GM13977 (cell line): ENCODE measurements around the gene CFAP61.
"Not testable (repeated sequence)": the region's sequence is repeated elsewhere in the genome, so short reads cannot be mapped to it uniquely, and the experiment has no call there.

Experiments
- DNase-seq: peaks from one replicate; pipeline ENCODE4 v3.0.0; 2012; ENCODE audit warnings: low spot score
- in situ Hi-C: fragments of 300-500 bp; cut with MboI; formaldehyde crosslinking; loops from one replicate; pipeline ENCODE4 v1.12.0; 2022; ENCODE audit warnings: low sequenced_read_pairs, low pct_unique_long_range_greater_than_20kb, mixed read lengths, inconsistent platforms; ENCODE audit not compliant: unreplicated experiment
- TF ChIP-seq, protein P1 (sequence below): IDR thresholded peaks from 2 replicates; pipeline ENCODE4 v1.5.1; 2012; ENCODE audit warnings: mild to moderate bottlenecking, control low read depth; ENCODE audit not compliant: insufficient read depth; ENCODE audit errors: extremely low read depth, missing control alignments

CFAP61 gene

DNA sequence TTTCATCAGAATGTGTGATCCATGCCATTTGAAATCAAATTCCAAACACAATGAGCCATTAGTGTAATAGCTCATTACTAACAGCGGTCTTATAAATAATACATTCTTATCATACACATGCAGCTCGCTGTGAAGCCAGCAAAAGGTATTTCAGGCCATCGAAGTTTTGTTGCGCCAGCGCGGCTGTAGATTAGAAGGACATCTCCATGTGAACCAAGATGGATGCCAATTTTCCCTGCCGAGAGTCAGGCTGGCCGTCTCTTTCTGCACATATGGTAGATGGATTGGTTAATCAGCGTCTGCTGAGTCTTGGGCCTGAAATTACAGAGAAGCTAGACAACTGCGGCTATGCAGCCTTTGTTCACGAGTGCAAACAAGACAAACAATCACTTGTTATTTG, 44.1 kb downstream of the CFAP61 start:
- DNase-seq = no peak
- TF ChIP-seq, protein P1, sequence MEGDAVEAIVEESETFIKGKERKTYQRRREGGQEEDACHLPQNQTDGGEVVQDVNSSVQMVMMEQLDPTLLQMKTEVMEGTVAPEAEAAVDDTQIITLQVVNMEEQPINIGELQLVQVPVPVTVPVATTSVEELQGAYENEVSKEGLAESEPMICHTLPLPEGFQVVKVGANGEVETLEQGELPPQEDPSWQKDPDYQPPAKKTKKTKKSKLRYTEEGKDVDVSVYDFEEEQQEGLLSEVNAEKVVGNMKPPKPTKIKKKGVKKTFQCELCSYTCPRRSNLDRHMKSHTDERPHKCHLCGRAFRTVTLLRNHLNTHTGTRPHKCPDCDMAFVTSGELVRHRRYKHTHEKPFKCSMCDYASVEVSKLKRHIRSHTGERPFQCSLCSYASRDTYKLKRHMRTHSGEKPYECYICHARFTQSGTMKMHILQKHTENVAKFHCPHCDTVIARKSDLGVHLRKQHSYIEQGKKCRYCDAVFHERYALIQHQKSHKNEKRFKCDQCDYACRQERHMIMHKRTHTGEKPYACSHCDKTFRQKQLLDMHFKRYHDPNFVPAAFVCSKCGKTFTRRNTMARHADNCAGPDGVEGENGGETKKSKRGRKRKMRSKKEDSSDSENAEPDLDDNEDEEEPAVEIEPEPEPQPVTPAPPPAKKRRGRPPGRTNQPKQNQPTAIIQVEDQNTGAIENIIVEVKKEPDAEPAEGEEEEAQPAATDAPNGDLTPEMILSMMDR = no peak
- in situ Hi-C loops = loop anchor here (25.0 kb wide), 2 partner anchors 141 to 466 kb away; no protein-coding TSS in a partner anchor

DNA sequence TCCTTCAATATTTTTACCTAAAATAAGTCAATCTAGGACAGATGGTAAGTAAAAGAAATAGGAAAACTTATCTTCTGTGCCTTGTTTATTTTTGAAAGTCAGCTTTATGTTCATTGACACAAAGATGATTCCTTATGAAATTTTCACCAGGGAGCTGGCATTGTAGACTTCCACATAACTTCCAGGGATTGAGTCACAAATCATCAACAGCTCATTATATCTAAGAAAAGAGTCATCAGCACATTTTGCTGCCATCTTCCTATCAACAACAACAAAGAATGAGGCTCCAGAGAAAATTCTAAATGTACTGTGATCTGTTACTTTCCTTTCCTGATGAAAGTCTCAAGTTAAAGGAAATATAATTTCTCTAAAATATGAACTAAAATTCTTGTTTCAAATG, 48.5 kb downstream of the CFAP61 start:
- in situ Hi-C loops = no loop called here
- TF ChIP-seq, protein P1 = no peak
- DNase-seq = no peak

DNA sequence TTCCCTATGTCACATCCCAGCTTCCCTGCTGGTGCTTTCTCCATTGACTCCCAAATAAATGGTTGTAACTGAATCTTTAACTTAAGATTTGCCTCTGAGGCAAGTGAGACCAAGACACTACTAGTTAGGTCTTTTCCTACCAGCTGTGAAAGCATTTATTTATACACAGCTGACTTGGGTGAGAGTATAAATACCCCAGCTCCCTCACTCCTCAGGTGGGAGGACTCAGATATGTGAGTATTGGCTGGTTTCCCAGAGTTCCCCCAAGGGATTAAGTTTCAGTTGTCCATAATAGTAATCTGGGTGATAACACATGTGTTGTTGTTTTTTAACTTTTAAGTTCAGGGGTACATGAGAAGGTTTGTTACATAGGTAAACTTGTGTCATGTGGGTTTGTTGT, 49.8 kb downstream of the CFAP61 start:
- in situ Hi-C loops = no loop called here
- TF ChIP-seq, protein P1 = no peak
- DNase-seq = no peak

DNA sequence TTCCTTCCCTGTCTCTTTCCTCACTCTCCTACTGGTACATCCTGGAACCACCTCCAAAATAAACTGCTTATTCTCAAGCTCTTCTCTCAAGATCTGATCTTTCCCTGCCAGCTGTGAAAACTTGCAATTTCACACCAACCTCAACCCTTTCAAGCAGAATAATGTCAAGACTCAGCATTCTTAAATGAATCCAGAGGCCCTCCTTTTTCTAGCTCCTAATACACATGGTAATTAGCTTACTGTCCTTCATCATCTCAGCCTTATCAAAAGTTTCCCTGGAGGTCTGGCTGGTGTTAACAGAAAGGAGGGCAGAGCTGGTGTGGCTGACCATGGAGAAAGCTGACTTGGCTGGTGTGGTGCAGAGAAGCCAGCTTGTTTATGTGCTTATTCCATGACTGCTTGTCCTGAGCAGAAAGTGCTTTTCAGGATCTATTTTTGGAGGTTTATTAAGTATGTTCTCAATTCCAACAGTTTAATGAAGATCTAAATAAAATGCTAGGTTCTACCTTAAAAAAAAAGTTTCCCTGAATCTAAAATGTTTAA, 50.5 kb downstream of the CFAP61 start:
- in situ Hi-C loops = no loop called here
- TF ChIP-seq, protein P1 = no peak
- no peak for DNase-seq

DNA sequence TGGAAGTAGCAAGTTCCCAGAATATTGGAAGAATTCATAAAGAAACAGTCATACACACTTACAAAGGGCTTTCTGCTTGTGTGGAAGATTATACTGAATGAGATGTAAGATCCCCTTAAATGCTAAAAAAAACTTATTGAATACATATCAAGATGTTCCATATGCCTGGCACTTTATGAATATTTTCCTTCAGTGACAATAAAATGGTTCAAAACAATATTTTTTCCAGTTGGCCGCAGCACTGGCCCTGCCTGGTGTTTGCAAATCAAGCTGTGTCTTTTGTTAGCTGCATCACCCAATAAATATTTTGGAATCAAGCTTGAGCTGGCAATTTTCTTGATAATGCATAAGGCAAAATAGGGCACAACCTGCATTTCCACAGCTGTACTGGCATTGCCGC, 51.2 kb downstream of the CFAP61 start:
- TF ChIP-seq, protein P1 = no peak
- no peak for DNase-seq
- in situ Hi-C loops = no loop called here

DNA sequence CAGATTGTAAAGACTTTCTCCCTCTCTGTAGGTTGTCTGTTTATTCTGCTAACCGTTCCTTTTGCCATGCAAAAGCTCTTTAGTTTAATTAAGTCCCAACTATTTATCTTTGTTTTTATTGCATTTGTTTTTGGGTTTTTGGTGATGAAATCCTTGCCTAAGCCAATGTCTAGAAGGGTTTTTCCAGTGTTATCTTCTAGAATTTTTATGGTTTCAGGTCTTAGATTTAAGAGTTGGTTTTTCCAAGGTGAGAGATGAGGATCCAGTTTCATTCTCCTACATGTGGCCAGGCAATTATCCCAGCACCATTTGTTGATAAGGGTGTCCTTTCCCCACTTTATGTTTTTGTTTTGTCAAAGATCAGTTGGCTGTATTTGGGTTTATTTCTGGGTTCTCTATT, 70.9 kb downstream of the CFAP61 start:
- in situ Hi-C loops, DNase-seq: not testable (repeated sequence)

DNA sequence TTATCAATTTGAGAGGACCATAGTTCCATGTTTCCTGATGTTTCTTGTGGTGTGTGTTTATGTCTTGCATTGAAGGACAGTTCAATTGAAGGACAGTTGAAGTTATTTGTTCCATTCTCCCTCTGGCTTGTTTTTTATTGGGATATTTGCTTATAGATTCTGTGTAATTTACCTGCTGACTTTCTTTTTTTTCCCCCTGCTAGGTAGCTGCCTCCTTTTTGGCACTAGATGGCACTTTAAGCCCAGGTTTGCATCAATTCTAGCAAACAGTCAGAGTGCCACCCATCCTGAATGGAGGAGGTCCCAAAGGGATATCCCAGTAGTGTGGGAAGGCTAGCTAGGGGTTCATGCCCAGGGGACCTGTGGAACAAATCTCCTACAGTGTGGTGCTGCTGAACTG, 78.1 kb downstream of the CFAP61 start:
- in situ Hi-C loops = no loop called here
- no peak for DNase-seq
- TF ChIP-seq, protein P1 = peak; percentile 43
